Ectodermal cell (in vitro differentiated cells): ENCODE measurements around the gene ADAMTS8.
A peak's percentile ranks its signal among the peaks of the same experiment; 100 is the strongest.

Experiments
- H3K27ac ChIP-seq: 2 replicates; pipeline ENCODE4 v1.7.0; 2013; ENCODE audit warnings: mild to moderate bottlenecking, low read depth, low read length; ENCODE audit not compliant: insufficient read depth, poor library complexity, severe bottlenecking
- H3K27me3 ChIP-seq: 2 replicates; pipeline ENCODE4 v1.7.0; 2013; ENCODE audit warnings: mild to moderate bottlenecking, low read length; ENCODE audit not compliant: insufficient read depth, control insufficient read depth, poor library complexity, severe bottlenecking
- H3K36me3 ChIP-seq: one replicate; pipeline ENCODE4 v1.7.0; 2013; ENCODE audit warnings: low read length; ENCODE audit not compliant: control insufficient read depth, insufficient read depth
- H3K4me1 ChIP-seq: one replicate; pipeline ENCODE4 v1.7.0; 2013; ENCODE audit warnings: low read length; ENCODE audit not compliant: control insufficient read depth, insufficient read depth
- H3K4me3 ChIP-seq: 2 replicates; pipeline ENCODE4 v1.7.0; 2013; ENCODE audit warnings: low read depth, low read length, control low read depth; ENCODE audit not compliant: insufficient read depth
- H3K9me3 ChIP-seq: 2 replicates; pipeline ENCODE4 v1.7.0; 2013; ENCODE audit warnings: mild to moderate bottlenecking, low read length, moderate library complexity; ENCODE audit not compliant: control insufficient read depth
- WGBS, 2 experiments: methylation state at CpG; one replicate each; pipeline ENCODE4 v1.1.7; 2013; ENCODE audit warnings: missing lambda C conversion rate in 2 of 2; 5-methylcytosine and 5-hydroxymethylcytosine counted together

Gene ADAMTS8

DNA sequence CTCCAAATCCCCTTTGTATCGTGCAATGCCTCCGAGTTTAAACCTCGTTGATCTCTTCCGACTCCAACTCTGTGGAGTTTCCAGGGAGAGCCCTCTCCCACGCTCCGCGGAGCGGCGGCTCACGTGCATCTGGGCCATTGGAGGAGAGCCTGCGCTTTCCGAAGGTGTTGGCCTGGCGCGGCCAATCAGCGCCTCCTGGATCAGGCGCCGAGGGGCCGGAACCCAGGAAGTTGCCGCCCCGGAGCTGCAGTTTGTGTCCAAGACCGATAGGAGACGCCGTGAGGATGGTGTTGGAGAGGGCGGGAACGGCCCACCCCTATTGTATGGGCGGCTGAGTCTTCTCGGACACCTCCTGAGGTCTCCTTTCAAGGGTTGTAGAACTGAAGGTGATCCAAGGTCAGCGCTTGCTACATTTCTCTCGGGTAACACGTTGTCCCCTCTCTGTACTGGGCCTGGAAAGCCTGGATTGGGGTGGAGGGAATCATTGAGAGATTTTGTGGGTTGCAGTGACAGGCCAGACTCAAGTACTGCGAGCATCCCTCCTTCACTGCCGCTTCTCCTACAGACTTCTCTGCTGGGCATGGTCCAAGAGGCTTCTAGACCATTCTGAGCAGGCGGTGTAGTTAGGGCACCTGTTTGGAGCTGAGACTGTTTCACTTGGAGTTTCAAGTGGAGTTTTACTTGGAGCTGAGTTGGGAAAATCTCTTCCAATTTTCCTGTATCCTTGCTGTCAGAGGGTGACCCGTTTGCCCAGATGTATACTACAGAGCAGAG is 21.8 kb upstream of the ADAMTS8 start:
- peaks cover 91% of the 10 kb centered on the region for H3K27me3 ChIP-seq
- H3K27ac ChIP-seq = no peak overlapping the region
- H3K4me3 ChIP-seq = peak overlapping the region; percentile 52
- whole genome bisulfite sequencing, 2 experiments = 19 to 20% methylated on average over 34 of the region's 34 CpGs
- H3K9me3 ChIP-seq = no peaks in the 10 kb centered on the region
- H3K36me3 ChIP-seq = no peaks in the 10 kb centered on the region
- peaks cover 10% of the 10 kb centered on the region for H3K4me1 ChIP-seq

DNA sequence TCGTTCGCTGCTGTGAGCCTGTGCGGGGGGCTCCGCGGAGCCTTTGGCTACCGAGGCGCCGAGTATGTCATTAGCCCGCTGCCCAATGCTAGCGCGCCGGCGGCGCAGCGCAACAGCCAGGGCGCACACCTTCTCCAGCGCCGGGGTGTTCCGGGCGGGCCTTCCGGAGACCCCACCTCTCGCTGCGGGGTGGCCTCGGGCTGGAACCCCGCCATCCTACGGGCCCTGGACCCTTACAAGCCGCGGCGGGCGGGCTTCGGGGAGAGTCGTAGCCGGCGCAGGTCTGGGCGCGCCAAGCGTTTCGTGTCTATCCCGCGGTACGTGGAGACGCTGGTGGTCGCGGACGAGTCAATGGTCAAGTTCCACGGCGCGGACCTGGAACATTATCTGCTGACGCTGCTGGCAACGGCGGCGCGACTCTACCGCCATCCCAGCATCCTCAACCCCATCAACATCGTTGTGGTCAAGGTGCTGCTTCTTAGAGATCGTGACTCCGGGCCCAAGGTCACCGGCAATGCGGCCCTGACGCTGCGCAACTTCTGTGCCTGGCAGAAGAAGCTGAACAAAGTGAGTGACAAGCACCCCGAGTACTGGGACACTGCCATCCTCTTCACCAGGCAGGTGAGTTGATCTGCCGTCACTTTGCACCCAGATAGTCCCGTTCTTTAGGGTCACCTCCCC is 21.0 kb upstream of the ADAMTS8 start:
- peak overlapping the region; percentile 52 for H3K4me3 ChIP-seq
- no peaks in the 10 kb centered on the region for H3K9me3 ChIP-seq
- peaks cover 10% of the 10 kb centered on the region for H3K4me1 ChIP-seq
- WGBS, 2 experiments = 4% methylated on average over 64 of the region's 64 CpGs
- H3K27me3 ChIP-seq = peaks cover 84% of the 10 kb centered on the region
- H3K27ac ChIP-seq = no peak overlapping the region
- H3K36me3 ChIP-seq = no peaks in the 10 kb centered on the region

DNA sequence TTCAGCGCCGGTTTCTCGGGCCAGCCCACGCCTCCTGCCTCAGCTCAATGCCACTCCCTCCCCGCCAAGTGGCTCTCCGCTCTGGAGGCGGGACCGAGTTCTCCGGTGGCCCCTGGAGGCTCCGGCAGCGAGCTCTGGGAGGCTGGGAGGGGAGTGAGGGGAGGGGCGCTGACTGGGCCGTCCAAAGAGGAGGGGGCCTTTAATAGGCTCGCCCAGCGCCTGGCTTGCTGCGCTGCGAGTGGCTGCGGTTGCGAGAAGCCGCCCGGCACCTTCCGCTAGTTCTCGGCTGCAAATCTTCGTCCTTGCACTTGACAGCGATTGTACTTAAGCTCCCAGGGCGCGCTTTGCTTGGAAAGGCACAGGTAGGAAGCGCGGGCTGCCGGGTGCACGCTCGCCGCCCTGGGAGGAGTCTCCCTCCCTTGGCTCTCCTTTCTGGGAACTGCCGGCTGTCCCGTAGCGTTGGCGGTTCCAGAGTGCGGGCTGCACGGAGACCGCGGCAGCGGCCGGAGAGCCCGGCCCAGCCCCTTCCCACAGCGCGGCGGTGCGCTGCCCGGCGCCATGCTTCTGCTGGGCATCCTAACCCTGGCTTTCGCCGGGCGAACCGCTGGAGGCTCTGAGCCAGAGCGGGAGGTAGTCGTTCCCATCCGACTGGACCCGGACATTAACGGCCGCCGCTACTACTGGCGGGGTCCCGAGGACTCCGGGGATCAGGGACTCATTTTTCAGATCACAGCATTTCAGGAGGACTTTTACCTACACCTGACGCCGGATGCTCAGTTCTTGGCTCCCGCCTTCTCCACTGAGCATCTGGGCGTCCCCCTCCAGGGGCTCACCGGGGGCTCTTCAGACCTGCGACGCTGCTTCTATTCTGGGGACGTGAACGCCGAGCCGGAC is 20.3 kb upstream of the ADAMTS8 start, which contains the start of gene ADAMTS15:
Gene ADAMTS15 (plus strand): TSS at position 230 of the 894 bp plus-strand sequence. CDS start 329 bp downstream, at position 559.
- H3K36me3 ChIP-seq = no peaks in the 10 kb centered on the region
- H3K9me3 ChIP-seq = no peaks in the 10 kb centered on the region
- 1% methylated on average over 75 of the region's 75 CpGs for WGBS, 2 experiments
- no peak within 1 kb of the TSS for H3K27ac ChIP-seq
- peaks cover 10% of the 10 kb centered on the region for H3K4me1 ChIP-seq
- peaks cover 76% of the 10 kb centered on the region for H3K27me3 ChIP-seq
- H3K4me3 ChIP-seq = peak within 1 kb of the TSS; percentile 52

DNA sequence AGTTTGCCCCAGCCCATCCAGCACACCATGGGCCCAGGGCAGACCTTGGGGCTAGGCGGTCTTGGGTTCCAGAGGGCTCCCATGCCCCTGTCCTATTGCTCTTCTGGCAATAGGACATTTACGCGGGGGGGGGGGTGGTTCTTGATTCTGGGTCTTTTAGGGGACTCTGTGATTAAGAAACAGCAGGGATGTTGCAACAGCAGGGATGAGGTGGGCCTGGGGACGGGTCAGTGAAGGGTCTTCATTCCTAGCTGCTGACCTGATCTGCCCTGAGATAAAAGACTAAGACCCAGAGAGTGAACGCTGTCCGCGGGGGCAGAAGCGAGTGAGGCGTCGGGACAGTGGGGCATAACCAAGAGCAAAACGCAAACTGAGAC is 19.6 kb upstream of the ADAMTS8 start:
- H3K4me3 ChIP-seq = peak overlapping the region; percentile 52

DNA sequence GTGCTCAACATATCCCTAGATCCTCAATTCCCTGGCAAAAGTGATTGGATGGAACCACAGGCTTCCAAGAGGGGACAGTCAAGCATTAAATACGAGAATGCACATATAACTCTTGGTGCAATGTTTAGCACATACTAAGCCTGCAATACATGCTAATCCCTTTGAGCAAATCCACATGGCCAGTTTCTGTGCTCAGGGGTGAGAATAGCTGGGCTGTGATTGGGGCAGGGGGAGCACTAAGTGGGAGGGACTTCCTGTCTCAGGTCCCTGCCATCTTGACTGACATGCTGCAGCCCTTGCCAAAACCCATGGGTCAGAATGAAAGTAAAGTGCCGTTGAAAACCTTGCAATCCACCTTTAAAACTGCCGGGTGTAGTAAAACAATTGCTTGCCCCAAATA is 17.4 kb upstream of the ADAMTS8 start:
- no peaks in the 10 kb centered on the region for H3K9me3 ChIP-seq
- WGBS, 2 experiments = 92 to 93% methylated on average over 3 of the region's 3 CpGs
- H3K27me3 ChIP-seq = peaks cover 48% of the 10 kb centered on the region
- H3K36me3 ChIP-seq = no peaks in the 10 kb centered on the region
- H3K27ac ChIP-seq = no peak overlapping the region
- H3K4me3 ChIP-seq = no peak overlapping the region
- peaks cover 10% of the 10 kb centered on the region for H3K4me1 ChIP-seq

More for the DNA sequence above, 19.6 kb upstream of the ADAMTS8 start:
- H3K9me3 ChIP-seq = no peaks in the 10 kb centered on the region
- peaks cover 10% of the 10 kb centered on the region for H3K4me1 ChIP-seq
- peaks cover 70% of the 10 kb centered on the region for H3K27me3 ChIP-seq
- H3K27ac ChIP-seq = no peak overlapping the region
- 10 to 11% methylated on average over 11 of the region's 11 CpGs for WGBS, 2 experiments
- no peaks in the 10 kb centered on the region for H3K36me3 ChIP-seq

DNA sequence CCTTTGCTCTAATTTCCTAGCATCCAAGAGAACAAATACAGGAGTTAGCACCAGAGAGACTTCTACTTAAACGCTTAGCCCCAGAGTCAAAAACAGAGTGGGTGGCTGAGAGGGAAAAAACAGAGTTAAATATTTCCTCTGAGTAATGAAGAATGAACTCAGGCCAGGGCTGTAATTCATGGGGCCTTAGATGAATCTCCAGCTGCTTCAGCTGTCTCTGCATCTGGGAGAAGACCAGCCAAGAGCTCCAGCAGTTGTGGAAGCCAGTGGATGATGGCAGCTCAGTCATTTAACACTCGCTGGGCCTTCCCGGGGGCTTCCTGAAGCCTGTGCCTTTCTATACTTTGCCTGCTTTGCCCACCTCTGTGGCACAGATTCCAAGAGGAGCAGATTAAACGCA is 14.3 kb upstream of the ADAMTS8 start:
- H3K4me3 ChIP-seq = no peak overlapping the region
- peaks cover 17% of the 10 kb centered on the region for H3K27me3 ChIP-seq
- no peaks in the 10 kb centered on the region for H3K9me3 ChIP-seq
- H3K4me1 ChIP-seq = no peaks in the 10 kb centered on the region
- WGBS, 2 experiments = 92% methylated on average over 4 of the region's 4 CpGs
- H3K27ac ChIP-seq = no peak overlapping the region
- no peaks in the 10 kb centered on the region for H3K36me3 ChIP-seq

DNA sequence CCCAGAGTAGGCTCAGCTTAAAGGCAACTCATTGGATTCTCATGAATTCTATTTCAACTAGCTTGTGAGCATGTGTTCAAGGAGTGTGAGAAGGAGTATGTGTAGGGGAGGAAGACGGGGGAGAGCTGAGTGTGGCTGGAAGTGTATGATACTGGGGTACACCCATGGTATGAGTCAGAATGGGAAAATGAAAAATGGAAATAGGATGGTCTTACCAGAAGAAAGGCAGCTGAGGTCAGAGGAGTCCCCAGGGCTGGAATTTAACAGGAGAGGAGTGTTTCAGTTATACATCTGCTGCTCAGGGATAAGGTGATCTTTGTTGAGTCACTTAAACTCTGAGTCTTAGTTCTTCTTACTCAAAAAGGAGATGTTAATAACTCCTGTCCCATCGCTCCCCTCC is 13.3 kb upstream of the ADAMTS8 start:
- Histone ChIP-seq H3K9me3 (no peaks in the 10 kb centered on the region), H3K36me3 (no peaks in the 10 kb centered on the region), H3K4me1 (no peaks in the 10 kb centered on the region), H3K27ac (no peak overlapping the region), H3K4me3 (no peak overlapping the region), H3K27me3 (peaks cover 7% of the 10 kb centered on the region)
- WGBS, 2 experiments = 95% methylated on average over 1 of the region's 2 CpGs

DNA sequence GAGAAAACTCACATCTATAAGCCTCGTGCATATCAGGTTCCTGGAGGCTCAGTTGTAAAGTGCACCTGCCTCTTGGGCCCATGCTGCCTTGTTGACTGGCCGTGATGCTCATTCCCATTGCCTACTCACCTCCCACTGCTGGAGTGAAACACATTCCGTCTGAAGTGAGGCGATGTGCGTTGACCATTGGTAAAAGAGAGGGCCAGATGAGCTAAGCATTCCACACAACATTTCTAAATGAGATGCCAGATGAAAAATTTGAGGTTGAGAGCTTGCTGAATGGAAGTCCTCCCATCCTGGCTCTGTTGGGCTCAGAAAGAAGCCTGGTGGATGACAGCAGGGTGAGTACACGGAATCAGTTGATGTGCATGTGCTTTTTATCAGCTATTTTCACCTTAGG is 11.5 kb upstream of the ADAMTS8 start:
- Histone ChIP-seq H3K4me3 (no peak overlapping the region), H3K4me1 (peaks cover 3% of the 10 kb centered on the region), H3K27me3 (no peaks in the 10 kb centered on the region), H3K9me3 (no peaks in the 10 kb centered on the region), H3K36me3 (no peaks in the 10 kb centered on the region), H3K27ac (no peak overlapping the region)
- WGBS, 2 experiments = 82 to 86% methylated on average over 6 of the region's 6 CpGs

DNA sequence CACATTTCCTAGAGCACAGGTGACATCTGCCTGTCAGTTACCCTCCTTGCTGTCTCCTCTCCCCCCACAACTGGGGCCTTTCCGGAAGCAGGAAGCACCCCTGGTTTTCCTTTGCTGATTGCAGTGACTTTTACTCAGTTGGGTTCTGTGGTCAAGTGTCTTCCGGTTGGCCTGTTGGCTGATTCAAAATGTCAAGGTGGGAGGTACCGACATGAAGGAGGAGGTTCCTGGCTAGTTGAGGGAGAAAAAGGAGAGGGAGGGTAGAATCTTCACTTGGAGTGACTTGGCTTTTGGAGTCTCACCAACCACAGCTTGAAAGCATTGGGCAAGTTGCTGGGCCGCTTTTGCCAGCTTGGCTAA is 10.7 kb upstream of the ADAMTS8 start:
- no peak overlapping the region for H3K27ac ChIP-seq
- H3K36me3 ChIP-seq = no peaks in the 10 kb centered on the region
- WGBS, 2 experiments = 92 to 96% methylated on average over 4 of the region's 4 CpGs
- peaks cover 3% of the 10 kb centered on the region for H3K4me1 ChIP-seq
- H3K4me3 ChIP-seq = no peak overlapping the region
- H3K9me3 ChIP-seq = no peaks in the 10 kb centered on the region
- no peaks in the 10 kb centered on the region for H3K27me3 ChIP-seq
